ENCODE measurements around the gene EMP3. TPM values are rescaled to one million over a fixed set of nuclear protein-coding genes. Genes with fewer than 3 reads are reported as not detected.

EMP3 gene
- polyA plus RNA-seq, 3 donors, result 802 to 1,036 (median 996) TPM

- H3K27ac ChIP-seq (ENCODE audit: low read depth in 1 of 2, low read length in 2 of 2), result no peak overlapping the region
- H3K79me2 ChIP-seq (ENCODE audit: insufficient read depth, low read length), result no peaks in the 10 kb centered on the region
- no peaks in the 10 kb centered on the region for H4K20me1 ChIP-seq (ENCODE audit: insufficient read depth, low read length)
- no peak for DNase-seq
- peaks cover 9 to 11% of the 10 kb centered on the region in 2 donors for H3K36me3 Mint-ChIP-seq
- no peak overlapping the region for H3K4me2 ChIP-seq (replicated peaks; ENCODE audit: extremely low read depth, low read length, poor library complexity, severe bottlenecking)
- H3K4me1 ChIP-seq (ENCODE audit: control insufficient read depth in 1 of 2, insufficient read depth in 2 of 2, low read length in 2 of 2), result peaks cover 7 to 16% of the 10 kb centered on the region in 2 donors
- H3K4me3 ChIP-seq (replicated peaks in 1 of 3; ENCODE audit: low read depth in 2 of 3, low read length in 3 of 3), result no peak overlapping the region
- no peak overlapping the region for H3K4me3 Mint-ChIP-seq
- no peaks in the 10 kb centered on the region for H3K36me3 ChIP-seq (replicated peaks in 1 of 2; ENCODE audit: control insufficient read depth in 1 of 2, insufficient read depth in 2 of 2, low read length in 2 of 2)
- WGBS (ENCODE audit: insufficient coverage), result 97% methylated on average over 14 of the region's 14 CpGs
- peaks cover 0 to 2% (median 0%) of the 10 kb centered on the region in 7 donors for H3K9me3 Mint-ChIP-seq
- H3K4me1 Mint-ChIP-seq, result peaks cover 14% of the 10 kb centered on the region
- intact Hi-C loops (cut with micrococcal nuclease), result no loop called here
- H3K27me3 ChIP-seq (ENCODE audit: control insufficient read depth in 2 of 2, insufficient read depth in 2 of 2, low read length in 2 of 2), result no peaks in the 10 kb centered on the region
- peak overlapping the region in 3 of 7 donors; percentile 33 to 75 (median 68) for H3K27ac Mint-ChIP-seq
- H2AFZ ChIP-seq (ENCODE audit: insufficient read depth, low read depth, low read length, poor library complexity, severe bottlenecking), result no peak overlapping the region
- H3K9me3 ChIP-seq (replicated peaks in 1 of 2; ENCODE audit: control insufficient read depth in 1 of 2, insufficient read depth in 1 of 2, low read length in 2 of 2), result no peaks in the 10 kb centered on the region
- TF ChIP-seq CTCF (IDR thresholded peaks at IDR 0.05), result no peak
- H3K9ac ChIP-seq (ENCODE audit: insufficient read depth, low read length, poor library complexity, severe bottlenecking), result no peak overlapping the region
- H3K27me3 Mint-ChIP-seq (ENCODE audit: low read depth in 3 of 3), result peaks cover 0 to 3% (median 0%) of the 10 kb centered on the region in 3 donors
Observed at GRCh38 chr19:48338802-48339503, 13.6 kb downstream of the EMP3 start.

GRCh38 chr19:48340995-48341394 lies 15.6 kb downstream of the EMP3 start:
- H3K36me3 Mint-ChIP-seq, result peaks cover 9 to 14% of the 10 kb centered on the region in 2 donors
- H3K27me3 ChIP-seq (ENCODE audit: control insufficient read depth in 2 of 2, insufficient read depth in 2 of 2, low read length in 2 of 2), result no peaks in the 10 kb centered on the region
- no peak overlapping the region for H3K4me3 Mint-ChIP-seq
- no peak overlapping the region for H2AFZ ChIP-seq (ENCODE audit: insufficient read depth, low read depth, low read length, poor library complexity, severe bottlenecking)
- H3K4me1 Mint-ChIP-seq, result peaks cover 7% of the 10 kb centered on the region
- H3K79me2 ChIP-seq (ENCODE audit: insufficient read depth, low read length), result no peaks in the 10 kb centered on the region
- no peaks in the 10 kb centered on the region for H3K9me3 ChIP-seq (replicated peaks in 1 of 2; ENCODE audit: control insufficient read depth in 1 of 2, insufficient read depth in 1 of 2, low read length in 2 of 2)
- no peaks in the 10 kb centered on the region for H3K36me3 ChIP-seq (replicated peaks in 1 of 2; ENCODE audit: control insufficient read depth in 1 of 2, insufficient read depth in 2 of 2, low read length in 2 of 2)
- peak overlapping the region in 2 of 7 donors; percentile 8 to 77 for H3K27ac Mint-ChIP-seq
- H3K9me3 Mint-ChIP-seq, result peaks cover 0 to 2% (median 0%) of the 10 kb centered on the region in 7 donors
- H4K20me1 ChIP-seq (ENCODE audit: insufficient read depth, low read length), result no peaks in the 10 kb centered on the region
- no peak for DNase-seq
- intact Hi-C loops (cut with micrococcal nuclease), result loop anchor here in 1 of 2 donors (5.0 kb wide), 1 partner anchor 34 kb away; no protein-coding TSS in a partner anchor
- H3K4me3 ChIP-seq (replicated peaks in 1 of 3; ENCODE audit: low read depth in 2 of 3, low read length in 3 of 3), result no peak overlapping the region
- H3K27ac ChIP-seq (ENCODE audit: low read depth in 1 of 2, low read length in 2 of 2), result no peak overlapping the region
- no peak overlapping the region for H3K9ac ChIP-seq (ENCODE audit: insufficient read depth, low read length, poor library complexity, severe bottlenecking)
- H3K27me3 Mint-ChIP-seq (ENCODE audit: low read depth in 3 of 3), result peaks cover 0 to 3% (median 0%) of the 10 kb centered on the region in 3 donors
- TF ChIP-seq CTCF (IDR thresholded peaks at IDR 0.05), result no peak
- WGBS (ENCODE audit: insufficient coverage), result 99% methylated on average over 10 of the region's 11 CpGs
- H3K4me2 ChIP-seq (replicated peaks; ENCODE audit: extremely low read depth, low read length, poor library complexity, severe bottlenecking), result no peak overlapping the region
- H3K4me1 ChIP-seq (ENCODE audit: control insufficient read depth in 1 of 2, insufficient read depth in 2 of 2, low read length in 2 of 2), result peaks cover 3 to 12% of the 10 kb centered on the region in 2 donors
